ENCODE results near the gene ATF7. TPM values are rescaled to one million over a fixed set of nuclear protein-coding genes. Genes with fewer than 3 reads are reported as not detected.

Gene ATF7
- total and polyA plus RNA-seq, 9 of the 15 experiments (the other 6 are each of a cell fraction or from before 2014, with no cell fraction given) = 10.6 to 30.4 (median 20.7) TPM

DNA sequence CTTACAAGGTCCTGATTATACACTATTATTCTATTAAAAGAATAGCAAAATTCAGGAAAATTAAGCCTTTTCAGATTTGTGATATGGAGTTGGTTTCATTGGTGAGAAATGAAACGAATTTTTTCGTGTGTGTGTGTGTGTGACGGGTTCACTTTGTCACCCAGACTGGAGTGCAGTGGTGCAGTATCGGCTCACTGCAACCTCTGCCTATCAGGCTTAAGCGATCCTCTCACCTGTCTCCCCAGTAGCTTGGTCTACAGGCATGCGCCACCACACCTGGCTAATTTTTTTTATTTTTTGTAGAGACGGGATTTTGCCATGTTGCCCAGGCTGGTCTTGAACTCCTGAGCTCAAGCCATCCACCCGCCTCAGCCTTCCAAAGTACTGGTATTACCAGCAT, 164.6 kb downstream of the ATF7 start:
- ChIA-PET POLR2A (interaction anchor here (0.6 to 8.8 kb wide), 8 partner anchors 9 to 406 kb away, joined by 3 to 87 read pairs (median 4); partner anchors contain the start of genes AAAS and TARBP2), CTCF (ENCODE audit: low intra/inter-chr PET ratio) (no interaction called here)
- intact Hi-C loops (cut with micrococcal nuclease) = no loop called here
- WGBS (ENCODE audit: insufficient coverage, low coverage, missing lambda C conversion rate) = 93% methylated on average over 8 of the region's 8 CpGs
- ATAC-seq (no peak), DNase-seq (ENCODE audit: extremely low read depth in 1 of 4, low spot score in 3 of 4) (no peak), FAIRE-seq (no peak)
- Histone ChIP-seq H3K9ac (ENCODE audit: insufficient read depth in 1 of 2, low read depth in 2 of 2, low read length in 2 of 2) (no peak overlapping the region), H3K79me2 (ENCODE audit: control insufficient read depth, insufficient read depth, low read length) (peaks cover 98% of the 10 kb centered on the region), H3K27me3 (ENCODE audit: control insufficient read depth in 2 of 2, insufficient read depth in 2 of 2, low read length in 2 of 2) (no peaks in the 10 kb centered on the region), H3K4me1 (replicated peaks in 1 of 2; ENCODE audit: control insufficient read depth in 2 of 2, insufficient read depth in 2 of 2, low read length in 2 of 2) (peaks cover 0 to 3% of the 10 kb centered on the region in 2 experiments; a peak in 1 of 5 replicates), H4K20me1 (replicated peaks; ENCODE audit: control insufficient read depth, insufficient read depth, low read length) (peaks cover 25% of the 10 kb centered on the region), H3K36me3 (ENCODE audit: control insufficient read depth, insufficient read depth, low read length) (peaks cover 100% of the 10 kb centered on the region), H3K27ac (ENCODE audit: extremely low read depth, low read depth, low read length) (no peak overlapping the region), H3K4me2 (ENCODE audit: insufficient read depth, low read length) (no peak overlapping the region), H3K4me3 (no peak overlapping the region), H2AFZ (ENCODE audit: low read depth, low read length) (no peak overlapping the region), H3K9me1 (ENCODE audit: control insufficient read depth, insufficient read depth, low read length) (no peaks in the 10 kb centered on the region), H3K9me3 (replicated peaks; ENCODE audit: control insufficient read depth, insufficient read depth, low read depth, low read length) (no peaks in the 10 kb centered on the region)
- BruUV-seq (replicated peaks) = no TSS peak
- in situ Hi-C loops (cut with MboI) = no loop called here
- TF ChIP-seq ATF6 (CRISPR knock-in tag; IDR thresholded peaks at IDR 0.05) (no peak), L3MBTL2 (IDR thresholded peaks at IDR 0.05) (no peak), ZNF445 (CRISPR knock-in tag; IDR thresholded peaks at IDR 0.05; ENCODE audit: low read depth) (no peak), ZEB2 (IDR thresholded peaks at IDR 0.05) (no peak), DMBX1 (CRISPR knock-in tag; IDR thresholded peaks at IDR 0.05; ENCODE audit: borderline replicate concordance) (no peak), MAFK (IDR thresholded peaks at IDR 0.05; ENCODE audit: low read length) (no peak), ZFPM2 (CRISPR knock-in tag; IDR thresholded peaks at IDR 0.05) (no peak), RFX5 (IDR thresholded peaks at IDR 0.05; ENCODE audit: low read depth, low read length) (no peak), KLF1 (tag; IDR thresholded peaks at IDR 0.05) (no peak), ZNF134 (CRISPR knock-in tag; conservative IDR thresholded peaks at IDR 0.05) (no peak), MTF1 (CRISPR knock-in tag; IDR thresholded peaks at IDR 0.05; ENCODE audit: borderline replicate concordance) (no peak), ZNF316 (IDR thresholded peaks at IDR 0.05) (no peak), GTF2A2 (tag; IDR thresholded peaks at IDR 0.05) (no peak)
- TF ChIP-seq, protein P1, sequence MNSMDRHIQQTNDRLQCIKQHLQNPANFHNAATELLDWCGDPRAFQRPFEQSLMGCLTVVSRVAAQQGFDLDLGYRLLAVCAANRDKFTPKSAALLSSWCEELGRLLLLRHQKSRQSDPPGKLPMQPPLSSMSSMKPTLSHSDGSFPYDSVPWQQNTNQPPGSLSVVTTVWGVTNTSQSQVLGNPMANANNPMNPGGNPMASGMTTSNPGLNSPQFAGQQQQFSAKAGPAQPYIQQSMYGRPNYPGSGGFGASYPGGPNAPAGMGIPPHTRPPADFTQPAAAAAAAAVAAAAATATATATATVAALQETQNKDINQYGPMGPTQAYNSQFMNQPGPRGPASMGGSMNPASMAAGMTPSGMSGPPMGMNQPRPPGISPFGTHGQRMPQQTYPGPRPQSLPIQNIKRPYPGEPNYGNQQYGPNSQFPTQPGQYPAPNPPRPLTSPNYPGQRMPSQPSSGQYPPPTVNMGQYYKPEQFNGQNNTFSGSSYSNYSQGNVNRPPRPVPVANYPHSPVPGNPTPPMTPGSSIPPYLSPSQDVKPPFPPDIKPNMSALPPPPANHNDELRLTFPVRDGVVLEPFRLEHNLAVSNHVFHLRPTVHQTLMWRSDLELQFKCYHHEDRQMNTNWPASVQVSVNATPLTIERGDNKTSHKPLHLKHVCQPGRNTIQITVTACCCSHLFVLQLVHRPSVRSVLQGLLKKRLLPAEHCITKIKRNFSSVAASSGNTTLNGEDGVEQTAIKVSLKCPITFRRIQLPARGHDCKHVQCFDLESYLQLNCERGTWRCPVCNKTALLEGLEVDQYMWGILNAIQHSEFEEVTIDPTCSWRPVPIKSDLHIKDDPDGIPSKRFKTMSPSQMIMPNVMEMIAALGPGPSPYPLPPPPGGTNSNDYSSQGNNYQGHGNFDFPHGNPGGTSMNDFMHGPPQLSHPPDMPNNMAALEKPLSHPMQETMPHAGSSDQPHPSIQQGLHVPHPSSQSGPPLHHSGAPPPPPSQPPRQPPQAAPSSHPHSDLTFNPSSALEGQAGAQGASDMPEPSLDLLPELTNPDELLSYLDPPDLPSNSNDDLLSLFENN (IDR thresholded peaks at IDR 0.05; ENCODE audit: low read depth in 2 of 2, low read length in 2 of 2) = no peak
- TF ChIP-seq, protein P2, sequence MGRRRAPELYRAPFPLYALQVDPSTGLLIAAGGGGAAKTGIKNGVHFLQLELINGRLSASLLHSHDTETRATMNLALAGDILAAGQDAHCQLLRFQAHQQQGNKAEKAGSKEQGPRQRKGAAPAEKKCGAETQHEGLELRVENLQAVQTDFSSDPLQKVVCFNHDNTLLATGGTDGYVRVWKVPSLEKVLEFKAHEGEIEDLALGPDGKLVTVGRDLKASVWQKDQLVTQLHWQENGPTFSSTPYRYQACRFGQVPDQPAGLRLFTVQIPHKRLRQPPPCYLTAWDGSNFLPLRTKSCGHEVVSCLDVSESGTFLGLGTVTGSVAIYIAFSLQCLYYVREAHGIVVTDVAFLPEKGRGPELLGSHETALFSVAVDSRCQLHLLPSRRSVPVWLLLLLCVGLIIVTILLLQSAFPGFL (CRISPR knock-in tag; IDR thresholded peaks at IDR 0.05) = no peak
- TF ChIP-seq, protein P3, sequence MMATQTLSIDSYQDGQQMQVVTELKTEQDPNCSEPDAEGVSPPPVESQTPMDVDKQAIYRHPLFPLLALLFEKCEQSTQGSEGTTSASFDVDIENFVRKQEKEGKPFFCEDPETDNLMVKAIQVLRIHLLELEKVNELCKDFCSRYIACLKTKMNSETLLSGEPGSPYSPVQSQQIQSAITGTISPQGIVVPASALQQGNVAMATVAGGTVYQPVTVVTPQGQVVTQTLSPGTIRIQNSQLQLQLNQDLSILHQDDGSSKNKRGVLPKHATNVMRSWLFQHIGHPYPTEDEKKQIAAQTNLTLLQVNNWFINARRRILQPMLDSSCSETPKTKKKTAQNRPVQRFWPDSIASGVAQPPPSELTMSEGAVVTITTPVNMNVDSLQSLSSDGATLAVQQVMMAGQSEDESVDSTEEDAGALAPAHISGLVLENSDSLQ (IDR thresholded peaks at IDR 0.05) = no peak
- TF ChIP-seq, protein P4, sequence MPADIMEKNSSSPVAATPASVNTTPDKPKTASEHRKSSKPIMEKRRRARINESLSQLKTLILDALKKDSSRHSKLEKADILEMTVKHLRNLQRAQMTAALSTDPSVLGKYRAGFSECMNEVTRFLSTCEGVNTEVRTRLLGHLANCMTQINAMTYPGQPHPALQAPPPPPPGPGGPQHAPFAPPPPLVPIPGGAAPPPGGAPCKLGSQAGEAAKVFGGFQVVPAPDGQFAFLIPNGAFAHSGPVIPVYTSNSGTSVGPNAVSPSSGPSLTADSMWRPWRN (IDR thresholded peaks at IDR 0.05; ENCODE audit: low read depth) = no peak

Data from K562 (cell line).